ENCODE measurements around the gene PSMD14. TPM values are rescaled to one million over a fixed set of nuclear protein-coding genes. Genes with fewer than 3 reads are reported as not detected.
A peak's percentile ranks its signal among the peaks of the same experiment; 100 is the strongest.

PSMD14 gene
- total RNA-seq, 2 experiments from 2014 or later: 84.2 to 89.8 TPM

DNA sequence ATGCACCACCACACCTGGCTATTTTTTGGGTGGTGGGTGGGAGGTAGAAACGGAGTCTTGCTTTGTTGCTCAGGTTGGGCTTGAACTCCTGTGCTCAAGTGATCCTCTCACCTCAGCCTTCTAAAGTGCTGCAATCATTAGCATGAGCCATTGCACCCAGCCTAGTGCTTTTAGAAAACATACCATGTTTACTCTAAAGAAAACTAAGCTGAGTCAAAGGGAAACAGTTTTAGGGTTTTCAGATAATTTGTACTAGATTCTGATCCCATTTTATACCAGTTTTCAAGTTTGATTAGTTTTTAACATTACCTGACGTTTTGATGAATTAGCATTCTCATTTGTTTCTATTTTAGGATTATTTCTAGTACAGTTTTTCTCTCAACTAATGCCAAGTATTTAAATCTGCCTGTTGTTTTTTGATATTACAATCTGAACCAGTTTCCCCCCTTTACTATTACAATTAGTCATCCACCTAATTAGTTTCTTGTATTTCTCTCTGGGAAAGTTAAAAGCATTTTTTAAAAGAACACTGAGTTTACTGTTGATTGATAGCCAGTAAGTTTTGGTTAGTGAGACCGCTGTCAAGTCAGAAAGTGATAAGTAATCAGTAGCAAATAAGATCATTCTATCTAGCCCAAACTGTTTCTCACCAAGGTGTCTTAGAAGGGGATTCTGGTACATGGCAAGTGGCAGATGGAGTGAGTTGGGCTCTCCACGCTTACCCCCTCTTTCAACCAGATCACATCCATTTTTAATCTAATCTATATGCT, 83.7 kb downstream of the PSMD14 start:
- POLR2A ChIA-PET: no interaction called here
- no peak for DNase-seq
- no peaks in the 10 kb centered on the region for H3K27me3 Mint-ChIP-seq
- peaks cover 40% of the 10 kb centered on the region for H3K36me3 Mint-ChIP-seq
- CTCF ChIA-PET: no interaction called here
- intact Hi-C loops (cut with micrococcal nuclease): no loop called here
- H3K4me3 Mint-ChIP-seq: no peak overlapping the region
- no peaks in the 10 kb centered on the region for H3K9me3 Mint-ChIP-seq
- H3K27ac Mint-ChIP-seq: no peak overlapping the region
- H3K4me1 Mint-ChIP-seq (ENCODE audit: low read depth): no peaks in the 10 kb centered on the region

DNA sequence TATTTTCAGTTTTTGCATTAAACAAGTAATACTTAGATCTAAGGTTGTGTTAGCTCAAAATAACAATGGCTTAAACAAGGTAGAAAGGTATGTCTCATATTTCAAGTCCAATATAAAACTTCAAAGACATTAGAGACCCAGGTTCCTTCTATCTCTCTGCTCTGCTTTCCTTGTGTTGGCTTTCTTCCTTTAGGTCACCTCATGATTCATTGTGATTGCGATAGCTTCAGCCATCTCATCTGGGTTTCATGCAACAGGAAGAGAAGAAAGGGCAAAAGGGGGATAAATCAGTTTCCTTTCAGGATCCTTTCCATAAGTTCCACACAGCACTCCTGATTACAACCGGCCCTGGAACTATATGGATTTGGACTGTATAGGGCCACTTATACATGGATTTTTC, 91.9 kb downstream of the PSMD14 start:
- no peaks in the 10 kb centered on the region for H3K9me3 Mint-ChIP-seq
- intact Hi-C loops (cut with micrococcal nuclease): no loop called here
- DNase-seq: no peak
- no peak overlapping the region for H3K27ac Mint-ChIP-seq
- no peaks in the 10 kb centered on the region for H3K4me1 Mint-ChIP-seq (ENCODE audit: low read depth)
- POLR2A ChIA-PET: no interaction called here
- no peaks in the 10 kb centered on the region for H3K27me3 Mint-ChIP-seq
- CTCF ChIA-PET: no interaction called here
- H3K4me3 Mint-ChIP-seq: no peak overlapping the region
- peaks cover 45% of the 10 kb centered on the region for H3K36me3 Mint-ChIP-seq

DNA sequence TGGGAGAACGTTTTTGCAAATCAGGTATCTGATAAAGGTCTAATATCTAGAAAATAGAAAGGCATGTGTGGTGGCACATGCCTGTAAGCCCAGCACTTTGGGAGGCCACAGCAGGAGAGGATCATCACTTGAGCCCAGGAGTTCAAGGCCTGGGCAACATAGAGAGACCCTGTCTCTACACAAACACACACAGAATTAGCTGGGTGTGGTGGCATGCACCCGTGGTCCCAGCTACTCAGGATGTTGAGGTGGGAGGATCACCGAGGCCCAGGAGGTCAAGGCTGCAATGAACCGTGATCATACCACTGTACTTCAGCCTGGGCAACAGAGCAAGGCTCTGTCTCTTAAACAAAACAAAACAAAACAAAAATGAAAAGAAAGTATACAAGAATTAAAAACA, 94.1 kb downstream of the PSMD14 start:
- DNase-seq: no peak
- POLR2A ChIA-PET: no interaction called here
- intact Hi-C loops (cut with micrococcal nuclease): no loop called here

DNA sequence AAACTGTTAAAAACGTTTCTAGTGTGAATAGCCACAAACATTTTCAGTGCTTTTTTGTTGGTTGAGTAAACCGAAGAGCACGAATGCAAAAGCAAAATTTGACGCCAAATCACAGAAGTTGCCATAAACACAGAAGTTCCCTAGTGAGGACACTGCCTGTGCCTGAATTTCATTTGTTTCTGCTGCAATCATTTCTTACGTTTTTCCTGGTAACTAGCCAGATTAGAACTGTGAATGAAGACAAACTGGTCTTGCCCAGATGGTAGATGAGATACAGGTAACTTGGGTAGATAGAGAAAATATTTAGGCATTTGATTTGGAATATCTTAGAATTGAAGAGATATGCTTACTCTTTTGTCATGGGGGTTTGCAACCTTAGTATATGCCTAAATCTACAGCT, 98.1 kb downstream of the PSMD14 start:
- Mint-ChIP-seq H3K27ac (no peak overlapping the region), H3K36me3 (peaks cover 17% of the 10 kb centered on the region), H3K4me3 (no peak overlapping the region), H3K4me1 (ENCODE audit: low read depth) (no peaks in the 10 kb centered on the region), H3K9me3 (no peaks in the 10 kb centered on the region), H3K27me3 (no peaks in the 10 kb centered on the region)
- intact Hi-C loops (cut with micrococcal nuclease): no loop called here
- DNase-seq: no peak
- POLR2A ChIA-PET: no interaction called here
- CTCF ChIA-PET: no interaction called here

More for the DNA sequence above, 94.1 kb downstream of the PSMD14 start:
- no peaks in the 10 kb centered on the region for H3K27me3 Mint-ChIP-seq
- no peak overlapping the region for H3K27ac Mint-ChIP-seq
- H3K9me3 Mint-ChIP-seq: no peaks in the 10 kb centered on the region
- peaks cover 28% of the 10 kb centered on the region for H3K36me3 Mint-ChIP-seq
- no peaks in the 10 kb centered on the region for H3K4me1 Mint-ChIP-seq (ENCODE audit: low read depth)
- H3K4me3 Mint-ChIP-seq: no peak overlapping the region
- CTCF ChIA-PET: no interaction called here

DNA sequence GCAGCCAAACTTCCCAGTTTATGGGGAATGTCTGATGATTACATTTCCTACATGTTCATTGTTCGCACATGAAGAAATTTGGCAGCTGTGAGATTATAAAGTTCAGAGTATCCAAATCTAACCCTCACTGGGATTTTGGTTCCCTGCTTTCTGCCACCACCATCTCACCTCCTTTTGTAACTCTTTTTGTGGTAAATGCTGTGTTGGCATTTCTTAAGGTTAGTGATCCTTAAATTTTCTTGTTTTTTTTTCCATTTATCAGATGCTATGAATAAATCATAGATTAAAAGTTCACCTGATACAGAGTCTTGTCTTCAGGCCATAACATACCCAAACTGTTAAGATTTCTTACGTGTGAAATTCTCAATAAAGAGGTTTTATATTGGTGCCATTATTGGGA, 99.4 kb downstream of the PSMD14 start:
- no peaks in the 10 kb centered on the region for H3K27me3 Mint-ChIP-seq

DNA sequence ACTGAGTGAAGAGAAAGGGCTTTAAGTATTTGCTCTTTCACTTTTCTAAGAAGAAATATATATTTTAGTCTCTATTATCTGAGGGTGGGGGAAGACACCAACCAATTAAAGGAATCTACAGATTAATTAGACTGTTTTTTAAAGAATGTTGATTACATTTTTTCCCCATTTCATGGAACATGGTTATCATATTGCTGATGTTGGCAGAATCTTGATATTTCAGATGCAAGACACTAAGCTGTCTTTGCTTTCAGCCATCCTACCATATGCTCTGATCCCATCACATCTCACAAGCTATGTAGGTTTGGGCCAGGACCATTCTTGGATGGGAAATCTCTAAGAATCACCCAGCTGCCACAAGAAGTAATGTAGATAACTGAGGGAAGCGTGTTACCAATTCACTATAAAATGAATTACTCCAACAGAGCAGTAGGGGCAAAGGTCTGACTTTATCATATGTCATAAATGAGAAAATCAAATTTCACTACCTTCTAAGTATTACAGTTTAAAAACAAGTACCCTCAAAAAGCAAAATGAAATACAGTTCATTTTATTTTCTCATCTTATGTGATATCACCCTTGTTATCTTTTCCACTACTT, 101.2 kb downstream of the PSMD14 start:
- H3K27me3 Mint-ChIP-seq: peaks cover 4% of the 10 kb centered on the region
- no peak overlapping the region for H3K4me3 Mint-ChIP-seq
- peaks cover 7% of the 10 kb centered on the region for H3K36me3 Mint-ChIP-seq
- no peak for DNase-seq
- peaks cover 4% of the 10 kb centered on the region for H3K4me1 Mint-ChIP-seq (ENCODE audit: low read depth)
- POLR2A ChIA-PET: no interaction called here
- CTCF ChIA-PET: no interaction called here
- H3K9me3 Mint-ChIP-seq: no peaks in the 10 kb centered on the region
- intact Hi-C loops (cut with micrococcal nuclease): no loop called here
- no peak overlapping the region for H3K27ac Mint-ChIP-seq

More for the DNA sequence above, 99.4 kb downstream of the PSMD14 start:
- Mint-ChIP-seq H3K4me3 (no peak overlapping the region), H3K4me1 (ENCODE audit: low read depth) (no peaks in the 10 kb centered on the region), H3K27ac (no peak overlapping the region), H3K9me3 (no peaks in the 10 kb centered on the region), H3K36me3 (peaks cover 11% of the 10 kb centered on the region)
- ChIA-PET CTCF (no interaction called here), POLR2A (no interaction called here)
- intact Hi-C loops (cut with micrococcal nuclease): no loop called here
- DNase-seq: no peak

DNA sequence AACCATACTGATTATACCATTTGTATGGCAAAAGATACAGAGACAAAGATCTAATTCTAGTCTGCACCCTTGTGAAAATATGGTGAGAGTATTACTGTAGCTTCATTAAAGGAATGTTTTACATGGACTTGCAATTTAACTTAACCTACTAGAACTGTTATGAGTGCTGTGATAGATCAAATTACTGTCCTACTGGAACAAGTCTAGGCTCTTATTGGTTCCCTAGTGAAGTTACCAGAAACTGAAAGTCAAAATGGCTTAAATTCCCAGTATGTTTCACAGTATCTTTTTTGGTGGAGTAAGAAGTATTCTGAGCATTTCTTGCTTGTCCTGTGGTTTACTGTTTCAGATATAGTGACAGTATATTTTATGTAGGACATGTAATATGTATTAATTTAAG, 104.1 kb downstream of the PSMD14 start:
- peaks cover 28% of the 10 kb centered on the region for H3K27me3 Mint-ChIP-seq
- no peak for DNase-seq
- CTCF ChIA-PET: no interaction called here
- intact Hi-C loops (cut with micrococcal nuclease): no loop called here
- H3K9me3 Mint-ChIP-seq: no peaks in the 10 kb centered on the region
- no peak overlapping the region for H3K27ac Mint-ChIP-seq
- H3K36me3 Mint-ChIP-seq: peaks cover 7% of the 10 kb centered on the region
- H3K4me3 Mint-ChIP-seq: no peak overlapping the region
- H3K4me1 Mint-ChIP-seq (ENCODE audit: low read depth): peaks cover 28% of the 10 kb centered on the region
- POLR2A ChIA-PET: no interaction called here

DNA sequence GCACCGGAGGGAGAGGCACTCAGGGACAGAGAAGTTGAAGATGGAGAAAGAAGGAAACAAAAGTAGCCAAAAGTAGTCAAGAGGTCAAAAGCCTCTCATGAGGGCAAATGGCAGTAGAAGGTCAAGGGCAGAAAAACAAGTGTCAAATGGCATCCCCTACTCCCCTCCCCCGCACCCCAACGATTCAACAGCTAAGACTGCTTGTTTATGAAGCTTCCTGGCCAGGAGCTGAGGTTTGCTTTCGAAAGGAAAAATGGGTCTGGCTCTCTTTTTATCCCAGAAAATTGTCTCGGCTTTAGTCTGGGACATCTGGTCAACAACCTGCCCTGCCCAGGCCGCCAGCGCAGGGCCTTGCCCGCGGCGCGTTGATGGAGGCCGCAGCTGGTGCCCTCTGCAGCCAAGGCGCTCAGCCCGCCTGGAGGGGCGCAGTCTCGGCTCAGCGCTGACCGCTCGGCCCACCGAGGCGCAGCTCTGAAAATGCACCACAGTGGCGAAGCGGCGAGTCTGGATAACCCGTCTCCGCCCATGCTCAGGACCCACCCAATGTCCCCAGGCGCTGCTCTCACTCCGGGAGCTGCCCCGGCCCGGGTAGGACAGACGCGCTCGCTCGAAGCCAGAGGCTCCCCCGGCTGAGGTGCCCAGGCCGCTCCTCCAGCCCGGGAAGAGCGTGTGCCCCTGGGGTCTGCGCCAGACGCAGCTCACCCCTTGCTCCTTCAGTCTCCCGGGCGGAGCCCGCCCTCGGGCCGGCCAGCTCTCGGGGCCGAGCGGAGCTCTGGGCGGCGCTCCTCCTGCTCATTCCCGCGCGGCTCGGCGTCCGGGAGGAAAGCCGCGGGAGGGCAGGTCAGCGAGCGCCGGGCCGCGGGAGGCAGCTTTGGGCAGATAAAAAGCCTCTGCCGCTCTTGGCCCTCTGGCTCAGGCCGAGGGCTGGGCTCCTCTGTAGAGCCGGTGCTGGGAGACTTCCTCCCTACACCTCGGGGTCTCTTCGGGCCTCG, 106.1 kb downstream of the PSMD14 start:
- peaks cover 47% of the 10 kb centered on the region for H3K27me3 Mint-ChIP-seq
- peak overlapping the region; percentile 45 for H3K4me3 Mint-ChIP-seq
- no peaks in the 10 kb centered on the region for H3K9me3 Mint-ChIP-seq
- no peak overlapping the region for H3K27ac Mint-ChIP-seq
- ChIA-PET CTCF (interaction anchor here (0.8 kb wide), 1 partner anchor 884 kb away, joined by 3 read pairs; no protein-coding TSS in a partner anchor), POLR2A (no interaction called here)
- H3K36me3 Mint-ChIP-seq: peaks cover 3% of the 10 kb centered on the region
- DNase-seq: no peak
- intact Hi-C loops (cut with micrococcal nuclease): loop anchor here (2.0 to 5.0 kb wide), 3 partner anchors 14 to 177 kb away; partner anchors contain the start of gene PSMD14
- H3K4me1 Mint-ChIP-seq (ENCODE audit: low read depth): peaks cover 47% of the 10 kb centered on the region

DNA sequence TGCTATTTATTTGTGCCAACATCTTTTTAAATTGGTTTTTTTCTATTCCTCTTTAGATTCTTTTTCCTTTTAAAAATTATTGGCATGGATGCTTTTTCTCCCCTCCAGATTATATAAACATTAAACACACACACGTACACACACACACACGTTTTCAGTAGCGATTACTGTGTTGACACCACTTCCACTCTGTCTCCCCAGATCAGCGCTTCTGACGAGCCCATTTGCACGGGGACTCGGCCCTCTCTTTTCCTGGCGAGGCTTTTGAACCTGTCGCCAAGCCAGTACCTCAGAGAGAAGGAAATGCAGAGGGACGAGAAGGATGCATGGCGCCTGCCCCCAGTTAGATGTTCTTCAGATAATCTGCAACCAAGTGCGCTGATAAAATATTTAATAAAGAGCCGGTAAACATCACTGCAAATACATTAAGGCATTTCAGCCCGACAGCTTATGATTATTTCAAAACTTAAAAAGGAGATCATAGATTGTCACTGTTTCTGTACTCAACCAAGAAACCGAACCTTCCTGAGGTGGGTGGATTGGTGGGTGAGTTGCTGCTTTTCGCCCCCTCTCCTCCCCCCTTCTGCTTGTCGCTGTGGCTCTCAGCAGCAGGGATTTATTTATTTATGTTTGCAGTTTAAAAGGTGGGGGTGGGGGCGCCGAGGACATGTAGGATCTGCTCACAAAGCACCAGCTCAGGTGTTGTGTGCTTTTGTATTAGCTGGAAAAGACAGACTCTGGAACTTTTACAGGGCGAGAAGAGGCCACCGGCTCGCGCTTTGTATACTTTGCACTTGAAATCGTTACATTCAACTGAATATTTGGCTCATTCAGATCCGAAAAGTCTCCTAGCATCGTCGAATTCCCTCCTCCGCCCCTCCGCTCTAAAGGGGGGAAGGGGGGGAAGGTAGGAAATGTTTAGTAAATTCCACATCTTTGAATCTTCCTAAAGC, 107.1 kb downstream of the PSMD14 start:
- CTCF ChIA-PET: interaction anchor here (0.8 to 1.1 kb wide), 3 partner anchors 10 to 883 kb away, joined by 3 to 5 read pairs (median 3); no protein-coding TSS in a partner anchor
- Mint-ChIP-seq H3K36me3 (peaks cover 3% of the 10 kb centered on the region), H3K27ac (no peak overlapping the region), H3K4me3 (peak overlapping the region; percentile 45), H3K9me3 (no peaks in the 10 kb centered on the region), H3K27me3 (peaks cover 54% of the 10 kb centered on the region), H3K4me1 (ENCODE audit: low read depth) (peaks cover 47% of the 10 kb centered on the region)
- POLR2A ChIA-PET: no interaction called here
- intact Hi-C loops (cut with micrococcal nuclease): loop anchor here (2.0 to 5.0 kb wide), 3 partner anchors 13 to 178 kb away; partner anchors contain the start of gene PSMD14
- no peak for DNase-seq

DNA sequence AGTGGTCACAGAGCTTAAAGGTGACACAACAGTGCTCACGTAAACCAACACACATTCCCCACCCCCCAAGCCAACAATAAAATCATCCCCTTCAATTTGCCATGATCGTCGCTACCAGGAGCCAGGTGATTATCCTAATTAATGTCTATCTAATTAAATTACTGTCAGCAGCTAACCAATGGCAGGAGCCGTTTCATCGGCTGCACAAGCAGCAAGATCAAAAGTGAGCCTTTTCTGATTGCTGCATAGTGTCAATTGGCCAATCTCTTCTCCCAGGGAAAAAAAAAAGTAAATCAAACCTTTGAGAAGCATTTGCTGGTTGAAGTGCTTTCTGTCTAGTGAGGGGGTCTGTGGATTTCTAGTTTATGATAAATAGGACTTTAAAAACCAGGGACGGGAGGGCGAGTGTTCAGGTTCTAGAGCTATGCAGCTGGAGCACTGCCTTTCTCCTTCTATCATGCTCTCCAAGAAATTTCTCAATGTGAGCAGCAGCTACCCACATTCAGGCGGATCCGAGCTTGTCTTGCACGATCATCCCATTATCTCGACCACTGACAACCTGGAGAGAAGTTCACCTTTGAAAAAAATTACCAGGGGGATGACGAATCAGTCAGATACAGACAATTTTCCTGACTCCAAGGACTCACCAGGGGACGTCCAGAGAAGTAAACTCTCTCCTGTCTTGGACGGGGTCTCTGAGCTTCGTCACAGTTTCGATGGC, 107.9 kb downstream of the PSMD14 start, which contains the start of gene TBR1:
Gene TBR1, plus strand, starts transcription at position 311 of the 721 bp plus-strand sequence. Its CDS starts 114 bp downstream, at position 425.
- ChIA-PET CTCF (interaction anchor here (0.8 to 1.1 kb wide), 3 partner anchors 9 to 193 kb away, joined by 3 to 5 read pairs (median 3); no protein-coding TSS in a partner anchor), POLR2A (interaction anchor here (0.6 kb wide), 1 partner anchor 8 kb away, joined by 4 read pairs; no protein-coding TSS in a partner anchor)
- DNase-seq: no peak
- intact Hi-C loops (cut with micrococcal nuclease): loop anchor here (1.0 to 5.0 kb wide), 4 partner anchors 8 to 179 kb away; partner anchors contain the start of gene PSMD14
- Mint-ChIP-seq H3K9me3 (no peaks in the 10 kb centered on the region), H3K4me1 (ENCODE audit: low read depth) (peaks cover 47% of the 10 kb centered on the region), H3K4me3 (peak within 1 kb of the TSS; percentile 45), H3K27me3 (peaks cover 62% of the 10 kb centered on the region), H3K27ac (no peak within 1 kb of the TSS), H3K36me3 (peaks cover 3% of the 10 kb centered on the region)
